Left ventricle myocardium inferior (tissue), 1 donor: Measurements from ENCODE around the gene CDK17. TPM values are rescaled to one million over a fixed set of nuclear protein-coding genes. Genes with fewer than 3 reads are reported as not detected.
A peak's percentile ranks its signal among the peaks of the same experiment; 100 is the strongest.

ENCODE experiments used
- DNase-seq: peaks from one replicate; pipeline ENCODE4 v3.0.0-alpha.2; 2020
- H3K27ac ChIP-seq: fragments of 200-600 bp; replicated peaks from 2 replicates; pipeline ENCODE4 v1.8.0; 2021
- H3K27me3 ChIP-seq: fragments of 200-600 bp; 2 replicates; pipeline ENCODE4 v1.8.0; 2021; ENCODE audit warnings: low read depth
- H3K36me3 ChIP-seq: fragments of 200-600 bp; 2 replicates; pipeline ENCODE4 v1.8.0; 2021
- H3K4me1 ChIP-seq: fragments of 200-600 bp; 2 replicates; pipeline ENCODE4 v1.8.0; 2021
- H3K4me3 ChIP-seq: fragments of 200-600 bp; 2 replicates; pipeline ENCODE4 v1.8.0; 2021; ENCODE audit warnings: mild to moderate bottlenecking, moderate library complexity
- H3K9me3 ChIP-seq: fragments of 200-600 bp; replicated peaks from 2 replicates; pipeline ENCODE4 v1.8.0; 2021
- intact Hi-C: fragments of 100-400 bp; cut with micrococcal nuclease; formaldehyde crosslinking; loops from one replicate; pipeline ENCODE4 v1.11.0; 2022
- long read RNA-seq: library from polyadenylated mRNA; unstranded; transcript quantifications from one replicate; pipeline ENCODE4 v2.0.0, GENCODE V29; 2021
- total RNA-seq: library from RNA; stranded (reverse); fragmentation: NEBNext Ultra II Directional; extraction: Animal tissue kit (Norgen Biotek cat#: 25700); gene quantifications from one replicate; pipeline ENCODE4 v1.2.1, GENCODE V29; 2021
- TF ChIP-seq, protein P1 (sequence below): fragments of 200-600 bp; IDR thresholded peaks from 2 replicates; pipeline ENCODE4 v1.8.0; 2021; ENCODE audit warnings: antibody characterized with exemption, mild to moderate bottlenecking, borderline replicate concordance
- donor health status: DM: no; HTN: yes; CAD: no; lungs with severe emphysema.

The CDK17 gene
- total RNA-seq, result 15.9 TPM
- long read RNA-seq, full-length matches to known transcripts, result 25 of 31 reads
- long read RNA-seq, partial matches to known transcripts, result 2 of 31 reads
- long read RNA-seq, other reads (novel, unspliced or antisense), result 4 of 31 reads

- TF ChIP-seq, protein P1, sequence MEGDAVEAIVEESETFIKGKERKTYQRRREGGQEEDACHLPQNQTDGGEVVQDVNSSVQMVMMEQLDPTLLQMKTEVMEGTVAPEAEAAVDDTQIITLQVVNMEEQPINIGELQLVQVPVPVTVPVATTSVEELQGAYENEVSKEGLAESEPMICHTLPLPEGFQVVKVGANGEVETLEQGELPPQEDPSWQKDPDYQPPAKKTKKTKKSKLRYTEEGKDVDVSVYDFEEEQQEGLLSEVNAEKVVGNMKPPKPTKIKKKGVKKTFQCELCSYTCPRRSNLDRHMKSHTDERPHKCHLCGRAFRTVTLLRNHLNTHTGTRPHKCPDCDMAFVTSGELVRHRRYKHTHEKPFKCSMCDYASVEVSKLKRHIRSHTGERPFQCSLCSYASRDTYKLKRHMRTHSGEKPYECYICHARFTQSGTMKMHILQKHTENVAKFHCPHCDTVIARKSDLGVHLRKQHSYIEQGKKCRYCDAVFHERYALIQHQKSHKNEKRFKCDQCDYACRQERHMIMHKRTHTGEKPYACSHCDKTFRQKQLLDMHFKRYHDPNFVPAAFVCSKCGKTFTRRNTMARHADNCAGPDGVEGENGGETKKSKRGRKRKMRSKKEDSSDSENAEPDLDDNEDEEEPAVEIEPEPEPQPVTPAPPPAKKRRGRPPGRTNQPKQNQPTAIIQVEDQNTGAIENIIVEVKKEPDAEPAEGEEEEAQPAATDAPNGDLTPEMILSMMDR, result peak; percentile 62
- Histone ChIP-seq H3K4me1 (peaks cover 67% of the 10 kb centered on the region), H3K27me3 (no peaks in the 10 kb centered on the region), H3K9me3 (no peaks in the 10 kb centered on the region), H3K4me3 (peak within 1 kb of the TSS; percentile 90), H3K36me3 (no peaks in the 10 kb centered on the region), H3K27ac (peak within 1 kb of the TSS; percentile 96)
- intact Hi-C loops, result loop anchor here (10.0 kb wide), 1 partner anchor 105 kb away; no protein-coding TSS in a partner anchor
- DNase-seq, result peak; percentile 84
Measured at GRCh38 chr12:96399919-96400630, at the start of gene CDK17. CDK17 (minus strand) TSS chr12:96400439; CDS start chr12:96334836, 65,603 bp downstream.

DNA sequence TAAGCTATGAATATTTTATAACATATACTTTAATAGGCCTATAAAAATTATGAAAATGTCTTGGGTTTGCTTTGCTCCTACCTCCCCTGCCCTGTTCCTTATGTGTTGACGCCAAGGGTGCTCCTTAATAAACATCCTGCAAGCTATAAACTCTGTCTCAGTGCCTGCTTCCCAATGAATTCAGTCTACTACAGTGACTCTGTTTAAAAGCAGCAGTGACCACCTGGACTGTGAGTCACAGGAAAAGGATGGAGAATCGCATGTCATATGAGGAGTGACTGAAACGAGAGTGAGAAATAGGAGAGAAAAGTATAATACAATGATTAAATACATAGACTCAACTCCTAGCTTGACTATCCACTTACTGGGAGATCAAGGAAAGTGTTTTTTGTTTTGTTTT lies 48.1 kb upstream of the CDK17 start:
- no peak overlapping the region for H3K27ac ChIP-seq
- no peak overlapping the region for H3K4me3 ChIP-seq
- H3K9me3 ChIP-seq, result peaks cover 4% of the 10 kb centered on the region
- intact Hi-C loops, result no loop called here
- no peaks in the 10 kb centered on the region for H3K27me3 ChIP-seq
- DNase-seq, result no peak
- peaks cover 19% of the 10 kb centered on the region for H3K4me1 ChIP-seq
- H3K36me3 ChIP-seq, result no peaks in the 10 kb centered on the region
- TF ChIP-seq, protein P1, result no peak

DNA sequence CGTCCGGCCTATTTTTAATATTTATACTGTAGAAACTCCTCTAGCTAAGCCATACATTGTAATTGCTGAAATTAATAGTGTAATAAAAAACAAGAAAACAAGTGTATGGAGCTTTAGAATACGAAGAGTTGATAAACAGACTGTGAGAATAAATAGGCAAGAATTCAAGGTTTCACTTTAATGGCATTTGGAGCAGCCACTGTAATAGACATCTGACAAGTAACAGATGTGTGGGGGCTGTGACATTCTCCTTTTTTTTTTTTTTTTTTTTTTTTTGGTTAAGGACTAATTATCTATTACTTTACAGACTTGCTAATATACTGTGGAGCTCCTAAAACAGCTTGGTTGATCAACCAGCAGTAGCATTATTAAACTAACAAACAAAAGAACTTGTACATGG lies 47.0 kb upstream of the CDK17 start:
- peaks cover 4% of the 10 kb centered on the region for H3K9me3 ChIP-seq
- H3K4me3 ChIP-seq, result no peak overlapping the region
- no peaks in the 10 kb centered on the region for H3K36me3 ChIP-seq
- TF ChIP-seq, protein P1, result no peak
- DNase-seq, result no peak
- H3K27ac ChIP-seq, result peak overlapping the region; percentile 89
- H3K4me1 ChIP-seq, result peaks cover 19% of the 10 kb centered on the region
- intact Hi-C loops, result no loop called here
- no peaks in the 10 kb centered on the region for H3K27me3 ChIP-seq

DNA sequence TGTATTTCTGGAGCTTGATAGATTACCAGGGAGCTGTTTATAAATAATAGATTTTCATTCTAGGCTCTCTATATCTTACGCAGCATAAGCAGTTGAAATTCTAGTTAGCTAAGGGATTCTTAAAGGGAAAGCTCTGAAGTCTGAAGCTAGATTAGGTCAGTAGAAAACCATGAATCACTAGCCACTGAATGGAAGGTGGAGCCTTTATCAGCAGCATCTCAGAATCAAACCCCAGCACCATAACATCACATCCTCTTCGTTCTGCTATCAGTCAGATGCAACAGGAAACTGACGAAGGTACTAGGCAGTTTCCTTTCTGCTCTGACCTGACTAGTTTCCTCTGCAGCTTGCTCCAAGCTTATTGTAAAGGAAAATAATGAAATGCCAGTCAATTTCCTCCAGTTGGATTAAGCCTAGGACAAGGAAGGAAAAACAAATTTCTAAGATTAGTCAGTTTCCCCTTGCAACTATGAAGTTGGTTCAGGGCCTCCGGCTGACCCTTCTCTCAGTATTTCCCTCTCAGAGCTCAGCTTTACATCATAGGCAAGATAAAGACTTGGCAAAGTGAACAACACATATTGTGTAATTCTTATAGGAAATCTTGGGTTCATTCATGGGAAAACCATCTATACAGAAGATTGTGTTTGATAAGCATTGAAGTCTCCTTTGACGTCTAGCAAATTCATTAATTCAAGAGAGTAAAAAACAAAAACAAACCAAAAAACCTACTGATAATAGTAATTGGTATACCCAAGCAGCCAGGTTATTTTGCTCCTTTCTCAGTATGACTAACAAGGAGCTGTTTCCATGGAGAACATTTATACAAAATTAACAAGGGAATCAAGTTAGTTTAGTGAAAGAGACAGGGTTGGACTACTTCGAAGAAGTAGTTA lies 45.7 kb upstream of the CDK17 start:
- Histone ChIP-seq H3K27ac (peak overlapping the region; percentile 89), H3K4me1 (peaks cover 19% of the 10 kb centered on the region), H3K9me3 (no peaks in the 10 kb centered on the region), H3K27me3 (no peaks in the 10 kb centered on the region), H3K4me3 (peak overlapping the region; percentile 14), H3K36me3 (no peaks in the 10 kb centered on the region)
- DNase-seq, result no peak
- intact Hi-C loops, result no loop called here
- TF ChIP-seq, protein P1, result no peak

DNA sequence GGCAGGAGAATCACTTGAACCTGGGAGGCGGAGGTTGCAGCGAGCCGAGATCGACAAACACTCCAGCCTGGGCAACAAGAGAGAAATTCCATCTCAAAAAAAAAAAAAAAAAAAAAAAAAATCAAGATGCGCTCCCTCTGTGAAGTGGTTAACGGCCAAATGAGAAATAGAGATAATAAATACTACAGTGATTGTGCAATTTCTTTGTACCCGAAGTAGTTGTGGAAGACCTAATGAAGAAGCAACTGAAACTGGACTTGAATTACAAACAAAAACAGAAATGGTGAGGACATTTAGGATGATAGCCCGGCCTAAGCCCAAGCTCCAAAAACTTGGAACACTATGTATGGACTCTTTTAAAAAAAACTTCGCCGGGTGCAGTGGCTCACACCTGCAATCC lies 44.2 kb upstream of the CDK17 start:
- intact Hi-C loops, result no loop called here
- TF ChIP-seq, protein P1, result no peak
- Histone ChIP-seq H3K27me3 (no peaks in the 10 kb centered on the region), H3K4me3 (no peak overlapping the region), H3K4me1 (peaks cover 19% of the 10 kb centered on the region), H3K27ac (peak overlapping the region; percentile 89), H3K36me3 (no peaks in the 10 kb centered on the region), H3K9me3 (no peaks in the 10 kb centered on the region)
- no peak for DNase-seq
